Measurements from ENCODE around the gene MYOF. TPM values are rescaled to one million over a fixed set of nuclear protein-coding genes. Genes with fewer than 3 reads are reported as not detected.
A peak's percentile ranks its signal among the peaks of the same experiment; 100 is the strongest.

The MYOF gene, protein sequence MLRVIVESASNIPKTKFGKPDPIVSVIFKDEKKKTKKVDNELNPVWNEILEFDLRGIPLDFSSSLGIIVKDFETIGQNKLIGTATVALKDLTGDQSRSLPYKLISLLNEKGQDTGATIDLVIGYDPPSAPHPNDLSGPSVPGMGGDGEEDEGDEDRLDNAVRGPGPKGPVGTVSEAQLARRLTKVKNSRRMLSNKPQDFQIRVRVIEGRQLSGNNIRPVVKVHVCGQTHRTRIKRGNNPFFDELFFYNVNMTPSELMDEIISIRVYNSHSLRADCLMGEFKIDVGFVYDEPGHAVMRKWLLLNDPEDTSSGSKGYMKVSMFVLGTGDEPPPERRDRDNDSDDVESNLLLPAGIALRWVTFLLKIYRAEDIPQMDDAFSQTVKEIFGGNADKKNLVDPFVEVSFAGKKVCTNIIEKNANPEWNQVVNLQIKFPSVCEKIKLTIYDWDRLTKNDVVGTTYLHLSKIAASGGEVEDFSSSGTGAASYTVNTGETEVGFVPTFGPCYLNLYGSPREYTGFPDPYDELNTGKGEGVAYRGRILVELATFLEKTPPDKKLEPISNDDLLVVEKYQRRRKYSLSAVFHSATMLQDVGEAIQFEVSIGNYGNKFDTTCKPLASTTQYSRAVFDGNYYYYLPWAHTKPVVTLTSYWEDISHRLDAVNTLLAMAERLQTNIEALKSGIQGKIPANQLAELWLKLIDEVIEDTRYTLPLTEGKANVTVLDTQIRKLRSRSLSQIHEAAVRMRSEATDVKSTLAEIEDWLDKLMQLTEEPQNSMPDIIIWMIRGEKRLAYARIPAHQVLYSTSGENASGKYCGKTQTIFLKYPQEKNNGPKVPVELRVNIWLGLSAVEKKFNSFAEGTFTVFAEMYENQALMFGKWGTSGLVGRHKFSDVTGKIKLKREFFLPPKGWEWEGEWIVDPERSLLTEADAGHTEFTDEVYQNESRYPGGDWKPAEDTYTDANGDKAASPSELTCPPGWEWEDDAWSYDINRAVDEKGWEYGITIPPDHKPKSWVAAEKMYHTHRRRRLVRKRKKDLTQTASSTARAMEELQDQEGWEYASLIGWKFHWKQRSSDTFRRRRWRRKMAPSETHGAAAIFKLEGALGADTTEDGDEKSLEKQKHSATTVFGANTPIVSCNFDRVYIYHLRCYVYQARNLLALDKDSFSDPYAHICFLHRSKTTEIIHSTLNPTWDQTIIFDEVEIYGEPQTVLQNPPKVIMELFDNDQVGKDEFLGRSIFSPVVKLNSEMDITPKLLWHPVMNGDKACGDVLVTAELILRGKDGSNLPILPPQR (N-terminal part only)
- total RNA-seq = 100 to 1,000 TPM in 1 of 9 donors, 10 to 100 TPM in 7, 1 to 10 TPM in 1; 4.1 to 119 (median 54.4) TPM
- polyA plus RNA-seq = 10 to 100 TPM in 2 of 3 donors, 1 to 10 TPM in 1; 9.0 to 22.9 (median 10.8) TPM
- long read RNA-seq, donor 1 = 0 reads
- long read RNA-seq, donor 2 = 0 reads
- long read RNA-seq, donor 3 = 0 reads
- long read RNA-seq, donor 4, partial matches to known transcripts = 7 of 9 reads
- long read RNA-seq, donor 4, other reads (novel, unspliced or antisense) = 2 of 9 reads
- long read RNA-seq, donor 5, partial matches to known transcripts = 5 of 9 reads
- long read RNA-seq, donor 5, other reads (novel, unspliced or antisense) = 3 of 9 reads
- long read RNA-seq, donor 6, partial matches to known transcripts = 8 of 9 reads
- long read RNA-seq, donor 6, other reads (novel, unspliced or antisense) = 1 of 9 reads
- long read RNA-seq, donor 7 = 0 reads
- long read RNA-seq, donor 8 = 0 reads
- long read RNA-seq, donor 9 = 0 reads
- long read RNA-seq, donor 10 = 0 reads

DNA sequence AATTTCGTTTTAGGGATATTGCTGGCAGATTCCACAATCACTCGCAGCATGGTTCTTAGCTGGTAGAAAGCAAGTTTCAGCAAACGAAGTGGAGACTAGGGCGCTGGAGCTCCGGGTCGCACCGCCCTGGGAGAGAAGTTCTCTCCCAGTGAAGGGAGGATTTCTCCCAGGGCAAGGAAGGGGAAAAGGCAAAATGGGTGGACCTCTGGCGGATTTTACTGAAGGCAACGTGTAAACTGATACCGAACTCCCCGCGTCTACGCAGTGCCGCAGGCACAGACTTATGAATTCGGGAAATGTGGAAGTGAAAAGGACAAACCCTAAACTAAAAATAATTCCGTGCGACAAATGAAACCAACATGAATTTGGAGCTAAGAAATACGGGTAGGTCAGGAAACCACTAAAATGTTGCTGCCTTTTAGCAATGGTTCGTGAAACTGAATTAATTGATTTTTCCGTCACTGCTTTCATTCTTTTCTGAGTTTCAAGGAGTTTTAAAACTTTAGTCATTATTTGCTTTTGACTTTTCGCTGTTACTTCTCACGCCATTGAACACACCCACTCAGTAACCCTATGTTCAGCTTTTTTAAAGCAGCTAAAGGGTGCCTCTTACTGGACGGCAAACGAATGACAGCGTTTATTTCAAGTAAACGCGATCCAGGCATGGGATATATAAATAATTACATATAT is at the start of gene MYOF:
TSS of gene MYOF (minus strand) at position 190 of the 690 bp plus-strand sequence. CDS start at position 50, 140 bp downstream.
- DNase-seq = peak; percentile 57 to 84 (median 69)
- Histone ChIP-seq H3K4me3 (peak within 1 kb of the TSS; percentile 5 to 69 (median 31)), H3K36me3 (replicated peaks in 1 of 2) (no peaks in the 10 kb centered on the region), H3K27ac (peak within 1 kb of the TSS; percentile 19 to 94 (median 90)), H3K27me3 (no peaks in the 10 kb centered on the region), H3K4me1 (replicated peaks in 1 of 2) (peaks cover 0 to 11% of the 10 kb centered on the region in 2 donors), H3K9me3 (replicated peaks in 1 of 3) (no peaks in the 10 kb centered on the region)
- WGBS, 4 donors = 0 to 1% (median 1%) methylated on average over 27 of the region's 27 CpGs
- intact Hi-C loops (cut with DNase I) = loop anchor here (2.0 to 5.0 kb wide), 2 partner anchors 105 kb away; no protein-coding TSS in a partner anchor
- TF ChIP-seq POLR2A (IDR thresholded peaks at IDR 0.05) = peak in 1 of 2 donors; percentile 79
- TF ChIP-seq, protein P1, sequence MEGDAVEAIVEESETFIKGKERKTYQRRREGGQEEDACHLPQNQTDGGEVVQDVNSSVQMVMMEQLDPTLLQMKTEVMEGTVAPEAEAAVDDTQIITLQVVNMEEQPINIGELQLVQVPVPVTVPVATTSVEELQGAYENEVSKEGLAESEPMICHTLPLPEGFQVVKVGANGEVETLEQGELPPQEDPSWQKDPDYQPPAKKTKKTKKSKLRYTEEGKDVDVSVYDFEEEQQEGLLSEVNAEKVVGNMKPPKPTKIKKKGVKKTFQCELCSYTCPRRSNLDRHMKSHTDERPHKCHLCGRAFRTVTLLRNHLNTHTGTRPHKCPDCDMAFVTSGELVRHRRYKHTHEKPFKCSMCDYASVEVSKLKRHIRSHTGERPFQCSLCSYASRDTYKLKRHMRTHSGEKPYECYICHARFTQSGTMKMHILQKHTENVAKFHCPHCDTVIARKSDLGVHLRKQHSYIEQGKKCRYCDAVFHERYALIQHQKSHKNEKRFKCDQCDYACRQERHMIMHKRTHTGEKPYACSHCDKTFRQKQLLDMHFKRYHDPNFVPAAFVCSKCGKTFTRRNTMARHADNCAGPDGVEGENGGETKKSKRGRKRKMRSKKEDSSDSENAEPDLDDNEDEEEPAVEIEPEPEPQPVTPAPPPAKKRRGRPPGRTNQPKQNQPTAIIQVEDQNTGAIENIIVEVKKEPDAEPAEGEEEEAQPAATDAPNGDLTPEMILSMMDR (IDR thresholded peaks at IDR 0.05) = peak; percentile 37 to 76 (median 71)

DNA sequence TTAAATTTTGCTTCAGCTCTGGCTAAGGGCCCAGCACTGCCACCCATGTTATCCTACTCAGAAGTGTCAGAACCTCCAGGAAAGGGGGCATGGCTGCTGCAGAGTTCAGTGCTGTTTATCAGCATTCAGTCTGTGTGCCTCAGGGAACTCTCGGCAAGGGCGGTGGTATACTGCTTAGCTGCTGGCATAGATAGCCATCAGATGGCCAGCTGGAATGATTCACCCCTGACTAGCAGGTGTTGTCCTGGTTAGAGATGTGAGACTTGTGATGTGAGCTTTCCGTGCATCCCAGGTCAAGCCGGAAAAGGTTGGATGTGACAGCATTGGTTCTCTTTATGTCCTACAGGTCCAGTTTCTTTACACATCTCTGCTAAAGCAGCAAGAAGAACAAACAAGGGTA is 36.4 kb upstream of the MYOF start:
- Histone ChIP-seq H3K36me3 (replicated peaks in 1 of 2) (no peaks in the 10 kb centered on the region), H3K4me3 (no peak overlapping the region), H3K9me3 (replicated peaks in 1 of 3) (no peaks in the 10 kb centered on the region), H3K27me3 (no peaks in the 10 kb centered on the region), H3K4me1 (replicated peaks in 1 of 2) (peaks cover 0 to 15% of the 10 kb centered on the region in 2 donors), H3K27ac (no peak overlapping the region)
- WGBS, 4 donors = 95 to 100% (median 98%) methylated on average over 2 to 4 of the region's 4 CpGs
- no peak for TF ChIP-seq POLR2A (IDR thresholded peaks at IDR 0.05)
- intact Hi-C loops (cut with DNase I) = no loop called here
- no peak for DNase-seq

DNA sequence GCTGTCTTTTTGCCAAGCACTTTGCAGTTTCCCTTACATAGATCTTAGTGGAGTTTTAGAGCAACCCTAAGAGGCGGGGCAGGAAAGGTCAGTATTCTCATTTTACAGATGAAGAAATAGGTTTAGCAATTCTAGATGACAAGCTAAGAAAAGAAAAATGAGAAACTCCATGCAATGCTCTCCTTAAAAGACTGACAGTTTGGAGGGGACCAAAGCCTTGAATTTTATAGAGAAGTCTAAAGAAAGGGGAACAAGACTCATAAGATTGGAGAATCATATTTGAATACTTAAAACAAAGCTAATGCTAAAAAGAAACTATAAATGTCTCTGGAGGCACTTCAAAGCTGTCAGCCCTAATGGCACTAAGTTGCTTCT is 33.9 kb upstream of the MYOF start:
- no peak for DNase-seq
- Histone ChIP-seq H3K36me3 (replicated peaks in 1 of 2) (no peaks in the 10 kb centered on the region), H3K4me3 (no peak overlapping the region), H3K4me1 (replicated peaks in 1 of 2) (peaks cover 0 to 15% of the 10 kb centered on the region in 2 donors), H3K9me3 (replicated peaks in 1 of 3) (no peaks in the 10 kb centered on the region), H3K27me3 (no peaks in the 10 kb centered on the region), H3K27ac (peak overlapping the region in 4 of 5 donors; percentile 2 to 75 (median 24))
- 63 to 81% (median 71%) methylated on average over 1 of the region's 1 CpG for WGBS, 4 donors
- intact Hi-C loops (cut with DNase I) = no loop called here
- TF ChIP-seq, protein P1 (IDR thresholded peaks at IDR 0.05) = no peak
- TF ChIP-seq POLR2A (IDR thresholded peaks at IDR 0.05) = no peak
